ENCODE results near the gene TNFRSF13B. TPM values are rescaled to one million over a fixed set of nuclear protein-coding genes. Genes with fewer than 3 reads are reported as not detected.
A peak's percentile ranks its signal among the peaks of the same experiment; 100 is the strongest.
"Not testable (repeated sequence)": the region's sequence is repeated elsewhere in the genome, so short reads cannot be mapped to it uniquely, and the experiment has no call there.

TNFRSF13B gene
- total RNA-seq, 1 donor from 2014 or later = 342 TPM

DNA sequence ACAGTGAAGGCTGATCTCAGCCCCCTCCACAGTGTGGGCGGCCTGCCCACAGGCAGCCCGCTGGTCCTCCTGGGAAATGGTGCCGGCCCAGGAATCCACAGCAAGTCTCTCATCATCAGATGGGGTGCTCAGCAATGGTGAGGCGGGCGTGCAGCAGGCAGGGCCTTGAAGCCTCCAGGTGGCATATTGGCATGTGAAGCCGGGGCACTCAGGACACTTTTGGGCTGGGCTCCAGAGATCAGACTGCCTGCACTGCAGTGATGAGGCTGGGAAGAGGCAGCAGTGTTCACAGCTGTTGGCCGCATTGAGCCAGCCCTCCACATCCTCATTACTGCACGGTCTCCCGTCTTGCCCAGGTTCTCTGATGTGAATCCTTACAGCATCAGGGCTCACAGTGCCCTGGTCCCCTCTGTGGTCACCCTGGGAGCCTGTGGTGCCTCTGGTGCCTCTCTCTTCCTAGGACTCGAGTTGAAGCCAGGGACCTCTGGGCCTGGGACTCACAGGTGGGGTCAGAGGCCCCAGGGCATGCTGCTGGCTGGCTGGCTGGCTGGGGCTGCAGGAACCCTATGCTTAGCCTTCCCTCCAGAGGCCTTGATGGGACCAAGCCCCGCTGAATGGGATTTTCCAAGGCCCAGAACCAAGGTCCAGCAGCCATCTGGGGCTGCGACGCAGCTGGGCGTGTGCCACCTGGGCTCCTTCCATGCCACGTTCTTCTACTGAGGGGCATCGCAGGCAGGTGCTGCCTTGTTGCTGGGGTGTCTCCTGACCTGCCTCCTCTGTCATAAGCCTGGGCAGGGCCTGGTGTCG lies 48.6 kb downstream of the TNFRSF13B start:
- intact Hi-C loops (cut with micrococcal nuclease) = no loop called here
- POLR2A ChIA-PET = interaction anchor here (0.9 kb wide), 1 partner anchor 65 kb away, joined by 5 read pairs; no protein-coding TSS in a partner anchor
- TF ChIP-seq, protein P1, sequence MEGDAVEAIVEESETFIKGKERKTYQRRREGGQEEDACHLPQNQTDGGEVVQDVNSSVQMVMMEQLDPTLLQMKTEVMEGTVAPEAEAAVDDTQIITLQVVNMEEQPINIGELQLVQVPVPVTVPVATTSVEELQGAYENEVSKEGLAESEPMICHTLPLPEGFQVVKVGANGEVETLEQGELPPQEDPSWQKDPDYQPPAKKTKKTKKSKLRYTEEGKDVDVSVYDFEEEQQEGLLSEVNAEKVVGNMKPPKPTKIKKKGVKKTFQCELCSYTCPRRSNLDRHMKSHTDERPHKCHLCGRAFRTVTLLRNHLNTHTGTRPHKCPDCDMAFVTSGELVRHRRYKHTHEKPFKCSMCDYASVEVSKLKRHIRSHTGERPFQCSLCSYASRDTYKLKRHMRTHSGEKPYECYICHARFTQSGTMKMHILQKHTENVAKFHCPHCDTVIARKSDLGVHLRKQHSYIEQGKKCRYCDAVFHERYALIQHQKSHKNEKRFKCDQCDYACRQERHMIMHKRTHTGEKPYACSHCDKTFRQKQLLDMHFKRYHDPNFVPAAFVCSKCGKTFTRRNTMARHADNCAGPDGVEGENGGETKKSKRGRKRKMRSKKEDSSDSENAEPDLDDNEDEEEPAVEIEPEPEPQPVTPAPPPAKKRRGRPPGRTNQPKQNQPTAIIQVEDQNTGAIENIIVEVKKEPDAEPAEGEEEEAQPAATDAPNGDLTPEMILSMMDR (IDR thresholded peaks at IDR 0.05) = no peak
- CTCF ChIA-PET = interaction anchor here (1.0 to 1.4 kb wide), 3 partner anchors 68 to 71 kb away, joined by 4 to 5 read pairs (median 4); no protein-coding TSS in a partner anchor
- Mint-ChIP-seq H3K27ac (no peak overlapping the region), H3K9me3 (no peaks in the 10 kb centered on the region), H3K4me1 (peaks cover 4% of the 10 kb centered on the region), H3K36me3 (ENCODE audit: low read depth) (peaks cover 21% of the 10 kb centered on the region), H3K4me3 (no peak overlapping the region), H3K27me3 (no peaks in the 10 kb centered on the region)
- ATAC-seq (ENCODE audit: low read depth) = no peak
- DNase-seq = no peak

DNA sequence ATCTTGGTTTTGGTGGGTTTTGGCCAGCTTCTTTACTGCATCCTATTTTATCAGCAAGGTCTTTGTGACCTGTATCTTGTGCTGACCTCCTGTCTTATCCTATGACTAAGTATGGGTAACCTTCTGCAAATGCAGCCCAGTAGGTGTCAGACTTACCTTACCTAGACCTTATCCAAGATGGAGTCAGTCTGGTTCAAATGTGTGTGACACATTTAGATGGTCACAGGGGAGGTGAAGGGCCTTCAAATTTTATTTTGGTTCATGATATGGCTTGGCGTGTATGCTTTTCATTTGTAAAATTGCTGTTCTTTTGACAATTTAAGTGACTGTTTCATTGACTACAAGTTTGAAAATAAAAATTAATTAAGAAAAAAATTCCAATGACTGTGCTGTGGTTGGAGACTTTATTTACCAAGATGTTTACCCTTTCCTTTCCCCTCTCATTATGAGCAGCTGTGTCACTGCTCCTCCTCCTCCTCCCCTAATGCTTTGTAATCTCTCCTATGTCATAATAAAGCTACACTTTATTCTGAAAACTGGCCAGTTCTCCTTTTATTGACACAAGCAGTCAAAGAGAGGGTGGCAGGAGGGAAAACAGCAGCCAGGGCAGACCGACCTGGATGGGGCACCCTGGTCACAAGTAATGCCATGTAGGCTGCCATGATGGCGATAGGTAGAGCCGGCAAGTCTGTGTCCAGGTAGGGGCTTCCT lies 49.4 kb downstream of the TNFRSF13B start:
- intact Hi-C loops (cut with micrococcal nuclease) = loop anchor here (1.0 kb wide), 1 partner anchor 69 kb away; no protein-coding TSS in a partner anchor
- TF ChIP-seq, protein P1 (IDR thresholded peaks at IDR 0.05) = no peak
- peaks cover 2% of the 10 kb centered on the region for H3K4me1 Mint-ChIP-seq
- H3K36me3 Mint-ChIP-seq (ENCODE audit: low read depth) = peaks cover 16% of the 10 kb centered on the region
- no peaks in the 10 kb centered on the region for H3K9me3 Mint-ChIP-seq
- ChIA-PET POLR2A (interaction anchor here (0.9 kb wide), 1 partner anchor 66 kb away, joined by 5 read pairs; no protein-coding TSS in a partner anchor), CTCF (interaction anchor here (0.6 to 1.4 kb wide), 3 partner anchors 51 to 71 kb away, joined by 3 to 5 read pairs (median 4); no protein-coding TSS in a partner anchor)
- DNase-seq = no peak
- peak overlapping the region; percentile 16 for H3K27ac Mint-ChIP-seq
- peak; percentile 42 for ATAC-seq (ENCODE audit: low read depth)
- H3K27me3 Mint-ChIP-seq = no peaks in the 10 kb centered on the region
- no peak overlapping the region for H3K4me3 Mint-ChIP-seq

DNA sequence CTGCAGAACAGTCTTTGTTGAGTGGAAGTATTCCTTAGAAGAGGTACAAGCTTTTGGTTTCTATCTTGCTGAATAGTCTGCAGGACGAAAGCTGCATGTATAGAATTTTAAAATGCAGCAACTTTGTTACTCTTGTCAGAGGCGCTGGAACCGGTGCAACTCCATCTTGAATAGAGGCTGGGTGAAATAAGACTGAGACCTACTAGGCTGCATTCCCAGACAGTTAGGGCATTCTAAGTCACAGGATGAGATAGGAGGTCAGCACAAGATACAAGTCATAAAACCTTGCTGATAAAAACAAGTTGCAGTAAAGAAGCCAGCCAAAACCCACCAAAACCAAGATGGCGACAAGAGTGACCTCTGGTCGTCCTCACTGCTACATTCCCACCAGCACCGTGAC lies 50.5 kb downstream of the TNFRSF13B start:
- ATAC-seq (ENCODE audit: low read depth); H3K36me3 Mint-ChIP-seq (ENCODE audit: low read depth); DNase-seq; H3K4me3 Mint-ChIP-seq; intact Hi-C loops (cut with micrococcal nuclease); H3K4me1 Mint-ChIP-seq; H3K27me3 Mint-ChIP-seq; H3K27ac Mint-ChIP-seq; H3K9me3 Mint-ChIP-seq: not testable (repeated sequence)
- POLR2A ChIA-PET = interaction anchor here (1.0 kb wide), 1 partner anchor 70 kb away, joined by 3 read pairs; no protein-coding TSS in a partner anchor
- CTCF ChIA-PET = interaction anchor here (1.5 to 2.5 kb wide), 2 partner anchors 70 to 72 kb away, joined by 5 to 6 read pairs; no protein-coding TSS in a partner anchor

DNA sequence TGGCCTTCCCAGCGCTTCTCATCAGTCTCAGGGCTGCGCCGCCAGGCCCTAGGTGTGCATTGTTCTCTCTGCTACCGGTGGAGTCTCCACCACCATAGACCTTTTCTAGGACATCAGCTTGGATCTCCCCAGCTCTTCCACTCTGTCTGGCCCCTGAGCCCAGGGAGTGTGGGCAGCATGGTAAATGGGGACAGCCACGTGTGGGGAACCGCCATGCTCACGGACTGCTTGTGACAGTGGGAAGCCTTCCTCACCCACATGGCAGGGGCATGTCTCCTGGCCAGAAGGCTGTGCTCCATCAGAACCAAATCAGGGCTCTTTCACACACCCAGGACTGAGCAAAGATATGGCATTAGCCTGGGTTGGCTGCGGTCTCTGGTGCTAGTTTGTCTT lies 51.3 kb downstream of the TNFRSF13B start:
- intact Hi-C loops (cut with micrococcal nuclease) = no loop called here
- H3K27me3 Mint-ChIP-seq = no peaks in the 10 kb centered on the region
- TF ChIP-seq, protein P1 (IDR thresholded peaks at IDR 0.05) = no peak
- ChIA-PET POLR2A (interaction anchor here (0.6 to 1.0 kb wide), 2 partner anchors 71 to 86 kb away, joined by 3 read pairs; no protein-coding TSS in a partner anchor), CTCF (interaction anchor here (1.5 to 2.5 kb wide), 2 partner anchors 71 to 72 kb away, joined by 5 to 6 read pairs; no protein-coding TSS in a partner anchor)
- ATAC-seq (ENCODE audit: low read depth) (no peak), DNase-seq (no peak)
- H3K4me3 Mint-ChIP-seq = no peak overlapping the region
- no peaks in the 10 kb centered on the region for H3K9me3 Mint-ChIP-seq
- peak overlapping the region; percentile 7 for H3K27ac Mint-ChIP-seq
- H3K4me1 Mint-ChIP-seq = peaks cover 9% of the 10 kb centered on the region
- H3K36me3 Mint-ChIP-seq (ENCODE audit: low read depth) = peaks cover 6% of the 10 kb centered on the region
